ENCODE measurements around the gene SLAMF1.

The SLAMF1 gene

DNA sequence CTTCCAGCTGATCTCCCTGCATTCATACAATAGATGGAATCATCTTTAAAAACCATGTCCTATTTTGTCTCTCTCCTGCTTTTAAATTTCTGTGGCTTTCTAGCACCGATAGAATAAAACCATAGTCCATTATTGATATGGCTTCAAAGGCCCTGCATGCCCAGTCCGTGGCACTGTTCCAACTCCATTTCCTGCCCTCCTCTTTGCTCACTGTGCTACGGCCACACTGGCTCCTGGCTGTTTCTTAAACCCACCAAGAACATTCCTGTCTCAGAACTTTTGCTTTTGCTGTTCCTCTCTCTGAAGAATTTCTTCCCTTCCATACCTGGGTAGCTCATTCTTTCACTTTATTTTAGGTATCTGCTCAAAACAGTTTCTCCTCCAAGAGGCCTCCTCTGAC, 7.2 kb downstream of the SLAMF1 start:
- intact Hi-C loops (cut with DNase I; ENCODE audit: low total_unique reads): no loop called here
- Histone ChIP-seq H3K4me3 (no peak overlapping the region), H3K27ac (no peak overlapping the region), H3K9me3 (no peaks in the 10 kb centered on the region), H3K4me1 (no peaks in the 10 kb centered on the region), H3K36me3 (no peaks in the 10 kb centered on the region), H3K27me3 (no peaks in the 10 kb centered on the region)
- DNase-seq: no peak
- TF ChIP-seq, protein P1, sequence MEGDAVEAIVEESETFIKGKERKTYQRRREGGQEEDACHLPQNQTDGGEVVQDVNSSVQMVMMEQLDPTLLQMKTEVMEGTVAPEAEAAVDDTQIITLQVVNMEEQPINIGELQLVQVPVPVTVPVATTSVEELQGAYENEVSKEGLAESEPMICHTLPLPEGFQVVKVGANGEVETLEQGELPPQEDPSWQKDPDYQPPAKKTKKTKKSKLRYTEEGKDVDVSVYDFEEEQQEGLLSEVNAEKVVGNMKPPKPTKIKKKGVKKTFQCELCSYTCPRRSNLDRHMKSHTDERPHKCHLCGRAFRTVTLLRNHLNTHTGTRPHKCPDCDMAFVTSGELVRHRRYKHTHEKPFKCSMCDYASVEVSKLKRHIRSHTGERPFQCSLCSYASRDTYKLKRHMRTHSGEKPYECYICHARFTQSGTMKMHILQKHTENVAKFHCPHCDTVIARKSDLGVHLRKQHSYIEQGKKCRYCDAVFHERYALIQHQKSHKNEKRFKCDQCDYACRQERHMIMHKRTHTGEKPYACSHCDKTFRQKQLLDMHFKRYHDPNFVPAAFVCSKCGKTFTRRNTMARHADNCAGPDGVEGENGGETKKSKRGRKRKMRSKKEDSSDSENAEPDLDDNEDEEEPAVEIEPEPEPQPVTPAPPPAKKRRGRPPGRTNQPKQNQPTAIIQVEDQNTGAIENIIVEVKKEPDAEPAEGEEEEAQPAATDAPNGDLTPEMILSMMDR (IDR thresholded peaks at IDR 0.05): no peak

GRCh38 chr1:160638926-160639325, 7.9 kb downstream of the SLAMF1 start:
- Histone ChIP-seq H3K4me1 (no peaks in the 10 kb centered on the region), H3K4me3 (no peak overlapping the region), H3K27me3 (no peaks in the 10 kb centered on the region), H3K9me3 (no peaks in the 10 kb centered on the region), H3K27ac (no peak overlapping the region), H3K36me3 (no peaks in the 10 kb centered on the region)
- no peak for DNase-seq
- intact Hi-C loops (cut with DNase I; ENCODE audit: low total_unique reads): no loop called here
- TF ChIP-seq, protein P1 (IDR thresholded peaks at IDR 0.05): no peak

DNA sequence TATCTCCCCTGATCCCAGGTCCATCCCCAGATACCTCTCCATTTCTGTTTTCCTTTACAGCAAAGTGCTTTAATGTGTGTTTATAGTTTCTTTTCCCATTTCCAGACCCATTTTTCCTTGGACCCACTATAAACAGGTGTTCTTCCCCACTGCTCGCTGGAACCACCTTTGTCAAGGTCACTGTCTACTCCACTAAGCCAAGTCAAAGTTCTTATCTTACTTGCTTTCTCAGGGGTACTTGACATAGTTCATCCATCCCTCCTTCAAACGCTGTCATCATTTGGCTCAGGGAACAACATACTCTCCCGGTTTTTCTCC, 8.3 kb downstream of the SLAMF1 start:
- Histone ChIP-seq H3K4me1 (no peaks in the 10 kb centered on the region), H3K36me3 (no peaks in the 10 kb centered on the region), H3K4me3 (no peak overlapping the region), H3K9me3 (no peaks in the 10 kb centered on the region), H3K27me3 (no peaks in the 10 kb centered on the region), H3K27ac (no peak overlapping the region)
- DNase-seq: no peak
- TF ChIP-seq, protein P1 (IDR thresholded peaks at IDR 0.05): no peak
- intact Hi-C loops (cut with DNase I; ENCODE audit: low total_unique reads): no loop called here

DNA sequence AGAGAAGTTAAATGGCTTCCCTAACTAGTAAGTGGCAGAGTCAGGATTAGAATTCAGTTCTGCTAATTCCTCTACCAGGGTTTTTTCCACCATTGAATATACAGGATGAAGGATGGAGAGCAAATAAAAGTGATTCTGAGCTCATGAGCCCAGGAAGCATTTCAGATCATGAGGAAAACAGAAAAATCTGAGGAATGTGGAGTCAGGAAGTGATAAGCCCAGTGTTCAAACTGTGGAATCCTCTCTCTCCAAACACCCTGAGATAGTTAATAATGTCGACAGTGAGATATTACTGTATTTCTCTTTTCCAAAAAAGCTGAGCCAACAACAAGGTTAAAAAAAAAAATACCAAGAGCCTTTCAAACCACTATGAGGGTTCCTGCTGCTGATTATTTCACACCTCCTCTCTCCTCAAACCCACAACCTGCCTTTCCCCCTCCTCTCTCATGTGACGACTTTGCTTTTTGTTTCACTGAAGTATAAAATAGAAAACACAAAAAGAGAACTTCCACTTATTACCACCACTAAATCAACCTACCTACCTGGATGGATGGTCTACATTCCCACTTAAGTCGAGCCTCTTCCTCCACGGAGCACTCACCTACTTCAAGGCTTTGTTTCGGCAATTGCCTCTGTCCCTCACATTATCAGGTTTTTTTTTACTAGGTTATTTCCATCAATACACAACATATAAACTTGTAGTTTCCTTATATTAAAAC, 8.9 kb downstream of the SLAMF1 start:
- no peaks in the 10 kb centered on the region for H3K27me3 ChIP-seq
- no peaks in the 10 kb centered on the region for H3K4me1 ChIP-seq
- H3K4me3 ChIP-seq: no peak overlapping the region
- DNase-seq: no peak
- H3K9me3 ChIP-seq: no peaks in the 10 kb centered on the region
- intact Hi-C loops (cut with DNase I; ENCODE audit: low total_unique reads): no loop called here
- no peaks in the 10 kb centered on the region for H3K36me3 ChIP-seq
- TF ChIP-seq, protein P1 (IDR thresholded peaks at IDR 0.05): no peak
- no peak overlapping the region for H3K27ac ChIP-seq

DNA sequence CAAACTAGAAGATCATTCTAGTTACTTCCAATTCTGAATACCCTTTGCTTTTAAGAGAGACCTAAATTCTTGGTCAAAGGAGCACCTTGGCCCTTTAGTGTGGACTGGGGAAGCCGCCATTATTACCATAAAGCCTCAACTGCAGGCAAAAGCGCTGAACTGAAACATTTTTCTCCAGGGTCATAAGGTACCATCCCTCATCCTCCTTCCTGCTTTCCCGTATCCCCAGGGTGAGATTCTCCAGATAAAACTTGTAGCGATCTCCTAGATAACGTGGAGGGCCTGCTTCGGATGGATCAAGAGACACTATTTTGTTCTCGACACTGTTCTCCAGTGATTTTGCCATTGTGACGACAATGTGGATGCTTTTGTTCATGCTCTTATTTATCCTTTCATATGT, 9.8 kb downstream of the SLAMF1 start:
- TF ChIP-seq, protein P1 (IDR thresholded peaks at IDR 0.05): no peak
- no peak for DNase-seq
- Histone ChIP-seq H3K4me3 (no peak overlapping the region), H3K27ac (no peak overlapping the region), H3K36me3 (no peaks in the 10 kb centered on the region), H3K4me1 (no peaks in the 10 kb centered on the region), H3K27me3 (no peaks in the 10 kb centered on the region), H3K9me3 (no peaks in the 10 kb centered on the region)
- intact Hi-C loops (cut with DNase I; ENCODE audit: low total_unique reads): no loop called here

GRCh38 chr1:160636547-160636946, 10.3 kb downstream of the SLAMF1 start:
- TF ChIP-seq, protein P1 (IDR thresholded peaks at IDR 0.05): no peak
- no peaks in the 10 kb centered on the region for H3K4me1 ChIP-seq

More at GRCh38 chr1:160636547-160636946, 10.3 kb downstream of the SLAMF1 start:
- no peak for DNase-seq
- no peaks in the 10 kb centered on the region for H3K9me3 ChIP-seq
- no peak overlapping the region for H3K4me3 ChIP-seq
- no peaks in the 10 kb centered on the region for H3K27me3 ChIP-seq
- no peaks in the 10 kb centered on the region for H3K36me3 ChIP-seq
- no peak overlapping the region for H3K27ac ChIP-seq
- intact Hi-C loops (cut with DNase I; ENCODE audit: low total_unique reads): no loop called here
